NOMO-1 treated with dmso at 0.1 percent for 144 hours (cell line): ENCODE data around the gene RPS26.
A peak's percentile ranks its signal among the peaks of the same experiment; 100 is the strongest.
"Not testable (repeated sequence)": the region's sequence is repeated elsewhere in the genome, so short reads cannot be mapped to it uniquely, and the experiment has no call there.

Experiments
- DNase-seq: peaks from one replicate; lab custom pipeline; 2025; ENCODE audit not compliant: unreplicated experiment; lab: John Stamatoyannopoulos, UW

Gene RPS26

DNA sequence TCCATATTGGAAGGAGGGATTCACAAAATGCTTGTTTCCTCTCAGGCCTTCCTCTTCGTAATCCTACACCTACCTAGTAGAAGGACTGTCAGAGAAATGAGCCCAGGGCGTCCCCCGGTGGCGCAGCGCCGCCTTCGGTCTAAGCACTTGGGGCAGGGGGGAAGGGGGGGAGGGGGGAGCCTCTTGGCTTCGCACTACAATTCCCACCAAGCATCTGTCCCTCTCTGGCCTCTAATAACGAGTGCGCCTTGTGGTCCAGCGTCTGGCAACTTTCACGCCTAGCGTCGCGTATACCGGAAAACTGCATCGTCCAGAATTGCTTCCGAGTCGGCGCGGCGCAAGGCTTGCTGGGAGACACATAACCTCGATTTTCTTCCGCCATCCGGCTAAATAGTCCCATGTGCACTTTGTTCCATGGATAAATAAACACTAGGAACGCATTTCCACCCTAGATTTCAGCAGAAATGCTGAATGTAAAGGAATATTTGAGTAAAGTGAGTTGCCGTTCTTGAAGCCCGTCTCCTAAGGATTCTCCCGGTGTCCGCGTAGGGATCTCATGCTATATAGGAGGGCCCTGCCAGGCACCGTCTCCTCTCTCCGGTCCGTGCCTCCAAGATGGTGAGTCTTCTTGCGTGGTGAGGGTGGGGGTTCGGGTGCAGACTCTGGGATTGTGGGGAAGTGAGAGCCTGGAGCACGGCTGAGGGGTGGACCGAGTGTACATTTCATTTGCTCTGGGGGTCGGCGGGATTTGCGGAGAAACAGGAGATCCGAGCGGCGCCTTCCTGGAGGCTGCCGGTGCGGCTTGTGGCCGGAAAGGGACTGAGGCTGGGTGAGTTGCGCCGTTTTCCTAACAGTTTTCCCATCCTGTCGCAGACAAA, at the start of gene RPS26:
Gene RPS26, plus strand, starts transcription at position 367 of the 878 bp plus-strand sequence. Its CDS starts 249 bp downstream, at position 616.
- peak; percentile 98 for DNase-seq

DNA sequence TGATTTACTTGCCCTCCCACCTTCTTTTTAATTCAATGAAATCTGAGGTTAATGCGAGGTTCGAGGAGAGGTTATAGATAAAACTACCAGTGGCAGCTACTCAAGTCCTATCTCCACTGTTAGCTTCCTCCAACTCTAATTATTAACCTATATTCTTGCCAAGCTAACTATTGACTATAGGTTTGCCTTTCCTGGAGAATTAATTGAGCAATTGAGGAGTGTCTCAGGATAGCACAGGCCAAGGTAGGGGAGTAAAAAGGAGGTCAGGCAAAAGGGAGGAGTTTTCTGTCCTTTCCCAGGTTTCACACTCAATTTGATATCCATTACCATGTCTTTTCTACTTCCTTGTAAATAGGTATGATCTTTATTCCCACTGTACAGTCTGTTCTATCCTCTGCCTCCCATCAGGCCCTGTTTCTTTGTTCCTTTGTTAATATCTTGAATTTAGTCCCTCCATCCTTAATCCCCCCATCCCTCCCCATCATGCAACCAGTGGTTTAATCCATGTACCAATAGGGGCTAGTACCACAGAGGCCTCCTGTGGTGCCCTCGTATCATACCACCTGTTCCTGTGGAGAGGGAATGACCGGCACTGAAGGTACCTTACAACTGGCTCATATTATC, 48.4 kb upstream of the RPS26 start:
- DNase-seq, result no peak

GRCh38 chr12:55995366-55995765, 46.4 kb upstream of the RPS26 start:
- no peak for DNase-seq

DNA sequence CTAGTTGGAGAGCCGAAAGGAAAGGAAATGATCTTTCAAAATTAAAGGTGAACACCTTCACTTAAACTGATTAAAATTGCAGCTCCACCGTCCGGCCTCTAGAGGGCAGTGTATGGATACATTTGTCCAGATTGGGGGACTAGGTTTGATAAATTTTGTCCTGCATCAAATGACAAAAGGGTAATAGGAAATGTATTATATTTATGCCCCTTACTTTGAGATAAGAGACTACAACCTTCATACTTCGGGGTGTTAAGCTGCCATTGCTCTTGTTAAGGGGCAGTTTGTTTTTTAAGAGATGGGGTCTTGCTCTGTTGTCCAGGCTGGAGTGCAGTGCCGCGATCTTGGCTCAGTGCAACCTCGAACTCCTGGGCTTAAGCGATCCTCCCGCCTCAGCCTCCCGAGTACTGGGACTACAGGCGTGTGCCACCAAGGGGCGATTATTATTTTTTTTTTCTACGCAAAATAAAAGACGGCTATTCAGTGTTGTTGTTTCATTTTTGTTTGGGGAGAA, 45.5 kb upstream of the RPS26 start:
- peak; percentile 21 for DNase-seq

GRCh38 chr12:55996715-55997534, 44.8 kb upstream of the RPS26 start, which contains the start of gene SUOX:
Gene SUOX, plus strand, starts transcription at chr12:55997276. Its CDS starts 4,946 bp downstream, at chr12:56002222.
- DNase-seq, result peak; percentile 94

DNA sequence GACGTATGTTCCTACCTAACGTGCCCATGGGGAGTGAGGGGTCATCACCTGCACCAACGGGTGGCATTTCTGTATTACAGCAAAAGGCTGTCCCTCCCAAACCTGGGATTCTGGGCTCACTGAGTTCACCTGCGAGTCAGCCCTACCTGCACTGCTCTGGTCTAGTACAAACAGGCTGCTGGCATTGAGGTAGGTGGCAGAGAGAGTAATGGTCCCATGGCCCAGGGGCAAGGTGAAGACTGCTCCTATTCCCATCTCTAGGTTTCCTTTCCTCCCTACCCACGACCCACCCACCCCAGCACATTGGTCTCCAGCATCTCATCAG, 44.2 kb upstream of the RPS26 start:
- no peak for DNase-seq

DNA sequence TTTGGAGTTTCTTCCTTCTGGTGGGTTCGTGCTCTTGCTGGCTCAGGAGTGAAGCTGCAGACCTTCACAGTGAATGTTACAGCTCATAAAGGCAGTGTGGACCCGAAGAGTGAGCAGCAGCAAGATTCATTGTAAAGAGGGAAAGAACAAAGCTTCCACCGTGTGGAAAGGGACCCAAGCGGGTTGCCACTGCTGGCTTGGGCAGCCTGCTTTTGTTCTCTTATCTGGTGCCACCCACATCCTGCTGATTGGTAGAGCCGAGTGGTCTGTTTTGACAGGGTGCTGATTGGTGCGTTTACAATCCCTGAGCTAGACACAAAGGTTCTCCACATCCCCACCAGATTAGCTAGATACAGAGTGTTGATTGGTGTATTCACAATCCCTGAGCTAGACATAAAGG, 42.2 kb upstream of the RPS26 start:
- DNase-seq, result not testable (repeated sequence)

DNA sequence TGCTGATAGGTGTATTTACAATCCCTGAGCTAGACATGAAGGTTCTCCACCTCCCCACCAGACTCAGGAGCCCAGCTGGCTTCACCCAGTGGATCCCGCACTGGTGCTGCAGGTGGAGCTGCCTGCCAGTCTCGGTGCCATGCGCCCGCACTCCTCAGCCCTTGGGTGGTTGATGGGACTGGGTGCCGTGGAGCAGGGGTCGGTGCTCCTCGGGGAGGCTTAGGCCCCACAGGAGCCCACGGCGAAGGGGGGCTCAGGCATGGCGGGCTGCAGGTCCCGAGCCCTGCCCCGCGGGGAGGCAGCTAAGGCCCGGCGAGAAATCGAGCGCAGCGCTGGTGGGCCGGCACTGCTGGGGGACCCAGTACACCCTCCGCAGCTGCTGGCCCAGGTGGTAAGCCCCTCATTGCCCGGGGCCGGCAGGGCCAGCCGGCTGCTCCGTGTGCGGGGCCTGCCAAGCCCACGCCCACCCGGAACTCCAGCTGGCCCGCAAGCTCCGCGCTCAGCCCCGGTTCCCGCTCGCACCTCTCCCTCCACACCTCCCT, 41.6 kb upstream of the RPS26 start:
- not testable (repeated sequence) for DNase-seq

DNA sequence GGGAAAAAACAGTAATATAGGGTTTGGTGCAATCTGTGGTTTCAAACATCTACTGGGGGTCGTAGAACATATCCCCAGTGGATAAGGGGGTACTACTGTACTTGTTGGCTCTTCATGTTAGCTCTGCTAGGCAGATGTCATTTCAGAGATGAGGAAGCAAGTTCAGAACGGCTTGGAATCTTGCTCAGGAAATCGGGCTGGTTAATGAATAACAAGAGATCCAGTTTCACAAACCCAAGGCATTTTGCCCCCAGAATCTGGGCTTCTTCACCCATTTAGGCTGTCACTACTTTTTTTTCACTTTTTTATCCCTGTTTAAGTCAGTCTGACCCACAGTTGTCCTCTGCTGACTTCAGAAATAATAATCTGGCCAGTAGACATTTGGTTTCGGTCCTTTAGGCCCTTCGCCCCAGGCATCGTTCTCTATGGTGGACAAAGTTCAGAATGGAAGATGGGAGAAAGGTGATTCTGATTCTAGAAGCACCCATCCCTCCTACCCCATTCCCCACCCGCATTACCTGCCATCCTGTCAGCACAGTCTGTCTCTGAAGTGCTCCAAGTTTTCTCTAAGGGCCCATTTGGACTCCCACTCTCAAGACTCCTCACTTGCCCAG, 40.1 kb upstream of the RPS26 start:
- no peak for DNase-seq

DNA sequence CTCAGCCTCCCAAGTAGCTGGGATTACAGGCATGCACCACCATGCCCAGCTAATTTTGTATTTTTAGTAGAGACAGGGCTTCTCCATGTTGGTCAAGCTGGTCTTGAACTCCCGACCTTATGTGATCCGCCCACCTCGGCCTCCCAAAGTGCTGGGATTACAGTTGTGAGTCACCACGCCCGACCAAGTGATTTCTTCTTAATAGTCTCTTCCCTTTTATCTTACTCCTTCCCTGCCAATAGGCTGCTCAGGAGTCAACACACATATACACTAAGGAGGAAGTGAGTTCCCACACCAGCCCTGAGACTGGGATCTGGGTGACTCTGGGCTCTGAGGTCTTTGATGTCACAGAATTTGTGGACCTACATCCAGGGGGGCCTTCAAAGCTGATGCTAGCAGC, 38.3 kb upstream of the RPS26 start:
- DNase-seq, result not testable (repeated sequence)

GRCh38 chr12:56004211-56004610, 37.5 kb upstream of the RPS26 start:
- DNase-seq, result no peak

- no peak for DNase-seq
Measured at GRCh38 chr12:56007564-56008559, 33.9 kb upstream of the RPS26 start.

DNA sequence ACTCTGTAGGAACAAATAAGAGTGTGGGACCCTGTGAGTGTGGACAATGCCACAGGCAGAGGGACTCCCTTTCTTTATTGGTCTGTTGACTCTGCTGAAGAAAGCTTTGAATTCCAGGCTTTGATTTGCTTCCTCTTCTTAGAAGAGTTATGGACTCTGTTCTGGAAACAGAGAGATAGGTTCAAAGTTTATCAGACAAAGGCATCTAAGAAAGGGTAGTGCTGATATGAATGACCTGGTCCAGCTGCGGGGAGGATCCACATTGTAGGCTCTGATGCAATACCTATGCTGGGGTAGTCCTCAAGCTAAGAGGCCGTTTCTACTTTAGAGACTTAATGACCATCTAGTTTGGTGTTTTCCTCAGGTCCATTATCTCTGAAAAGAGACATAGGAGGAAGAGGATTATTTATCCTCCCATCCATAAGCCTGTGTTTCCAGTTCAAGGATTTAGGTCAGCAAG, 31.6 kb upstream of the RPS26 start:
- no peak for DNase-seq

- DNase-seq, result no peak
Measured at GRCh38 chr12:56011509-56012090, 30.1 kb upstream of the RPS26 start.

DNA sequence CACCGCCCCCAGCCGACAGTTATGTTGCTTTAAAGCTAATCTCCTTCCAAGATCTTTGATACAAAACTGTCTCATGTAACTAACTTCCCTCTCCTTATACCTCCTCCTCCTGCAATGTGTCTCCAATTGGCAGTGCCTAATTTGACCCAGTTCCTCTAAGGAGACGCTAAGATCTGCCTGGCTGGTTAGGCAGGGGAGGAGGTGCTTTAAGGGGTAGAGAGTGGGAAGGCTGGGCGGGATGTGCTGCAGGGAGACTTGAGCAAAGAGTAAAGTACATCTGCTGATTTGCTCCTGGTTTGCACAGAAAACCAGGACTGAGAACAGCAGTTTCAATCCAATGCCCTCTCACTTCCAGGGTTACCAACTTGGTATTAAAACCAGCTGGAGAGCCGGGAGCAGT, 28.2 kb upstream of the RPS26 start:
- no peak for DNase-seq

- no peak for DNase-seq
Measured at GRCh38 chr12:56014205-56014604, 27.5 kb upstream of the RPS26 start.

GRCh38 chr12:56017181-56017580, 24.5 kb upstream of the RPS26 start:
- no peak for DNase-seq

DNA sequence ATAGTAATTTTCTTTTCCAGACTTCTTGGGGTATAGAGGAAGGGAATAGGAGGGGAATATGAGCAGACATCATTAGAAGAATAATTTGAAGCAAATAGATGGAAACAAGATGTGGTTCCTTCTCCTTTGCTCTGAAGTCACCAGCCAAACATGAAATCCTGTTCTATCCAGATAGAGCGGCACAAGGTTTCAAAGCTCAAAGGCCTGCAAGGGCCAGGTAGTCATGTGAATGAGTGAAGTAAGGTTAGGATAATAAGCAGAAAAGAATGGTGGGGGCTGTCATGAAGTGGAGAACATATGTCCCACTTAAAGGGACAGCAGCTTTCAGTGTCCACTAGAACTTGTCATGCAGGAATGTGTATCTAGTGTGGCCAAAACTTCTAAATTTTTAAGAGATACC, 23.4 kb upstream of the RPS26 start:
- no peak for DNase-seq
